Measurements from ENCODE around the gene SRPK2. TPM values are rescaled to one million over a fixed set of nuclear protein-coding genes. Genes with fewer than 3 reads are reported as not detected.
"Not testable (repeated sequence)": the region's sequence is repeated elsewhere in the genome, so short reads cannot be mapped to it uniquely, and the experiment has no call there.

SRPK2 gene
- total and polyA plus RNA-seq, 3 donors from 2014 or later: 181 to 293 (median 226) TPM

DNA sequence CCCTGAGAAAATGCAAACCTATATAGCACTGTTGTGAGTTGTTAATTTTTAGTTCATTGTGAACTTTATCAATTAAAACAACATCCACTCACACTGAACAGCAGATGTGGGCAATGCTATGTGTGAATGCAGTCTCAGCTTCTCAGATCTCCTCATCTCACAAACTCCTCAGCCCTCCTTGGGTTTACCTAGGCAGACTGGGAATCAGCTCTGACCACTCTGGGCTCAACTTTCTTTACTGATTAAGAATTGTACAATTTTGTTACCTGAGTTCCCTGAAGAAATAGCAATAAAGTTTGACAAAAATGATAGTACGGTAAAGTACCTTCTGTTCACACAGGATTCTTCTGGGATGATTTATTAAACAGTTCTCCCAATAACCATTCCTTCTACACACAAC, 124.0 kb downstream of the SRPK2 start:
- H3K9me3 ChIP-seq: no peaks in the 10 kb centered on the region
- no peak overlapping the region for H3K4me3 ChIP-seq
- no peaks in the 10 kb centered on the region for H3K27me3 ChIP-seq
- no peak overlapping the region for H3K27ac ChIP-seq
- WGBS, 2 donors: 72 to 88% methylated on average over 1 of the region's 1 CpG
- intact Hi-C loops (cut with DNase I; ENCODE audit: low total_unique reads): no loop called here
- TF ChIP-seq POLR2A (IDR thresholded peaks at IDR 0.05): no peak
- TF ChIP-seq, protein P1, sequence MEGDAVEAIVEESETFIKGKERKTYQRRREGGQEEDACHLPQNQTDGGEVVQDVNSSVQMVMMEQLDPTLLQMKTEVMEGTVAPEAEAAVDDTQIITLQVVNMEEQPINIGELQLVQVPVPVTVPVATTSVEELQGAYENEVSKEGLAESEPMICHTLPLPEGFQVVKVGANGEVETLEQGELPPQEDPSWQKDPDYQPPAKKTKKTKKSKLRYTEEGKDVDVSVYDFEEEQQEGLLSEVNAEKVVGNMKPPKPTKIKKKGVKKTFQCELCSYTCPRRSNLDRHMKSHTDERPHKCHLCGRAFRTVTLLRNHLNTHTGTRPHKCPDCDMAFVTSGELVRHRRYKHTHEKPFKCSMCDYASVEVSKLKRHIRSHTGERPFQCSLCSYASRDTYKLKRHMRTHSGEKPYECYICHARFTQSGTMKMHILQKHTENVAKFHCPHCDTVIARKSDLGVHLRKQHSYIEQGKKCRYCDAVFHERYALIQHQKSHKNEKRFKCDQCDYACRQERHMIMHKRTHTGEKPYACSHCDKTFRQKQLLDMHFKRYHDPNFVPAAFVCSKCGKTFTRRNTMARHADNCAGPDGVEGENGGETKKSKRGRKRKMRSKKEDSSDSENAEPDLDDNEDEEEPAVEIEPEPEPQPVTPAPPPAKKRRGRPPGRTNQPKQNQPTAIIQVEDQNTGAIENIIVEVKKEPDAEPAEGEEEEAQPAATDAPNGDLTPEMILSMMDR (IDR thresholded peaks at IDR 0.05): no peak
- H3K36me3 ChIP-seq (ENCODE audit: low read depth, missing control alignments): no peaks in the 10 kb centered on the region
- DNase-seq: no peak
- H3K4me1 ChIP-seq: peaks cover 16% of the 10 kb centered on the region

DNA sequence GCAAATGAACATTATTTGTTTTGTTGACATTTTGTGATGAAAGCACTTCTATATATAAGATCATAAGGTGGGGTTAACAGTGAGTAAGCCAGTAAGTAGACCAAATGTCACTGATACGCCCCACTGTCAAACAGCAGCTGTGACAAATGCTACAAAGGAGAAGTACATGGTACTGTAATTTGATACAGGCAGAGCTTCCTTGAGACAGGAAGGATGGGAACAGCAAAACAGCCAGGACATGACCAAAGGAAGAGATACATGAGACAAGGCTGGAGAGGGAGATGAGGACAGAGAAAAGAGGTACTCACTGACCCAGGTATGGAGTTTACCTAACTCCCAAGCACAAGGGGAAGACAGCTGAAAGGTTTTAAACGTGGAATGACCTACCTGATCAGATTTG, 127.0 kb downstream of the SRPK2 start:
- WGBS, 2 donors: 63 to 78% methylated on average over 2 of the region's 2 CpGs
- H3K36me3 ChIP-seq (ENCODE audit: low read depth, missing control alignments): no peaks in the 10 kb centered on the region
- peaks cover 8% of the 10 kb centered on the region for H3K4me1 ChIP-seq
- DNase-seq: no peak
- TF ChIP-seq, protein P1 (IDR thresholded peaks at IDR 0.05): no peak
- no peak for TF ChIP-seq POLR2A (IDR thresholded peaks at IDR 0.05)
- H3K9me3 ChIP-seq: no peaks in the 10 kb centered on the region
- intact Hi-C loops (cut with DNase I; ENCODE audit: low total_unique reads): no loop called here
- H3K27ac ChIP-seq: no peak overlapping the region
- no peaks in the 10 kb centered on the region for H3K27me3 ChIP-seq
- H3K4me3 ChIP-seq: no peak overlapping the region

DNA sequence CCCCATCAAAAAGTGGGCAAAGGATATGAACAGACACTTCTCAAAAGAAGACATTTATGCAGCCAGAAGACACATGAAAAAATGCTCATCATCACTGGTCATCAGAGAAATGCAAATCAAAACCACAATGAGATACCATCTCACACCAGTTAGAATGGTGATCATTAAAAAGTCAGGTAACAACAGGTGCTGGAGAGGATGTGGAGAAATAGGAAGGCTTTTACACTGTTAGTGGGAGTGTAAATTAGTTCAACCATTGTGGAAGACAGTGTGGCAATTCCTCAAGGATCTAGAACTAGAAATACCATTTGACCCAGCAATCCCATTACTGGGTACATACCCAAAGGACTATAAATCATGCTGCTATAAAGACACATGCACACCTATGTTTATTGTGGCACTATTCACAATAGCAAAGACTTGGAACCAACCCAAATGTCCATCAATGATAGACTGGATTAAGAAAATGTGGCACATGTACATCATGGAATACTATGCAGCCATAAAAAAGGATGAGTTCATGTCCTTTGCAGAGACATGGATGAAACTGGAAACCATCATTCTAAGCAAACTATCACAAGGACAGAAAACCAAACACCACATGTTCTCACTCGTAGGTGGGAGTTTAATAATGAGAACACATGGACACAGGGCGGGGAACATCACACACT, 128.4 kb downstream of the SRPK2 start:
- H3K4me1 ChIP-seq: peaks cover 14% of the 10 kb centered on the region
- H3K4me3 ChIP-seq; DNase-seq; intact Hi-C loops (cut with DNase I; ENCODE audit: low total_unique reads); H3K36me3 ChIP-seq (ENCODE audit: low read depth, missing control alignments); H3K27me3 ChIP-seq; H3K9me3 ChIP-seq; H3K27ac ChIP-seq: not testable (repeated sequence)
- WGBS, 2 donors: 94 to 95% methylated on average over 2 of the region's 2 CpGs

DNA sequence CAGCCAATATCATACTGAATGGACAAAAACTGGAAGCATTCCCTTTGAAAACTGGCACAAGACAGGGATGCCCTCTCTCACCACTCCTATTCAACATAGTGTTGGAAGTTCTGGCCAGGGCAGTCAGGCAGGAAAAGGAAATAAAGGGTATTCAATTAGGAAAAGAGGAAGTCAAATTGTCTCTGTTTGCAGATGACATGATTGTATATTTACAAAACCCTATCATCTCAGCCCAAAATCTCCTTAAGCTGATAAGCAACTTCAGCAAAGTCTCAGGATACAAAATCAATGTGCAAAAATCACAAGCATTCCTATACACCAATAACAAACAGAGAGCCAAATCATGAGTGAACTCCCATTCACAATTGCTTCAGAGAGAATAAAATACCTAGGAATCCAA, 129.8 kb downstream of the SRPK2 start:
- intact Hi-C loops (cut with DNase I; ENCODE audit: low total_unique reads); H3K27ac ChIP-seq; H3K4me3 ChIP-seq; H3K27me3 ChIP-seq; H3K36me3 ChIP-seq (ENCODE audit: low read depth, missing control alignments); H3K9me3 ChIP-seq; DNase-seq: not testable (repeated sequence)
- H3K4me1 ChIP-seq: peaks cover 14% of the 10 kb centered on the region

DNA sequence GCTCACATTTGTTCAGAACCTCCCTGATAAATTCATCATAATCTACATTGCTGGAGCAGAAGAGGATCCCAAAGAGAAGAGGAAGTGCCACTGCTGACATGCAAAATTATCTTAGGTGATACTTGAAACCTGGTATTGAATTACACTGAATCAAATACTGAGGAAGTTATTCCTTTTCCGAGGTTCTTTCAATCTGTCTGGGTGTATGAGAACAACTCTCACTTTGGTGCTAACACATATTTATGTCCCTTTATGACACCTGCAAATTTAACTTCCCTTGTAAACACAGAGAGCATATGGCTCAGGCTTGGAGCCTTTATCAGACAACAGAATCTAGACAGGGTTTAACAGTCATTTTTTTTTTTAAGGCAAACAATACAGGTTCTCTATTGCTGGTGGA, 131.4 kb downstream of the SRPK2 start:
- intact Hi-C loops (cut with DNase I; ENCODE audit: low total_unique reads): no loop called here
- Histone ChIP-seq H3K27me3 (no peaks in the 10 kb centered on the region), H3K4me3 (no peak overlapping the region), H3K27ac (no peak overlapping the region), H3K36me3 (ENCODE audit: low read depth, missing control alignments) (no peaks in the 10 kb centered on the region), H3K9me3 (no peaks in the 10 kb centered on the region), H3K4me1 (peaks cover 14% of the 10 kb centered on the region)
- no peak for DNase-seq
- TF ChIP-seq POLR2A (IDR thresholded peaks at IDR 0.05): no peak
- TF ChIP-seq, protein P1 (IDR thresholded peaks at IDR 0.05): no peak
- WGBS, 2 donors: 0 to 9% methylated on average over 1 of the region's 1 CpG

DNA sequence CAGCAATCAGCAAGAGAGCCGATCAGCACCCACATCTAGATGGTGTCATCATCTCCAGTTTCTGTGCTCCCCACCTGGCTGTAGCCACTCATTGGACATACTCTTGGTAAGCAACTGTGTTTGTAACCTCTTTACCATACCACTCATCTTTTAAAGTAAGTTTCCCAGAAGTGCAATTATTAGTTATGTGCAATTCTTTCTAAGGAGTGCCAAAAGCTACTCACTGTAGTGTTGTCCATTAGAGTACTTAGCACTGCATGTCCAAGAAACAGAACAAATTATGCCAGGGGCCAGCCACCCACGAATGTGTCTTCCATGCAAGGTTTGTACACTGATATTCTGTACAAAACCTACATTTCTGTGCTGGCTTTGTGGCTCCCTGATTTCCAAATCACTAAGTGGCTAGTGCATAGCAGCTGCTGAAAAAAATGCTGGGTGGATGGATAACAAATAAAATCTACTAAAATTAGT, 131.9 kb downstream of the SRPK2 start:
- H3K27ac ChIP-seq: no peak overlapping the region
- 38 to 51% methylated on average over 2 of the region's 2 CpGs for WGBS, 2 donors
- no peak for DNase-seq
- H3K9me3 ChIP-seq: no peaks in the 10 kb centered on the region
- TF ChIP-seq, protein P1 (IDR thresholded peaks at IDR 0.05): no peak
- TF ChIP-seq POLR2A (IDR thresholded peaks at IDR 0.05): no peak
- no peaks in the 10 kb centered on the region for H3K36me3 ChIP-seq (ENCODE audit: low read depth, missing control alignments)
- no peak overlapping the region for H3K4me3 ChIP-seq
- intact Hi-C loops (cut with DNase I; ENCODE audit: low total_unique reads): no loop called here
- no peaks in the 10 kb centered on the region for H3K27me3 ChIP-seq
- H3K4me1 ChIP-seq: peaks cover 14% of the 10 kb centered on the region

Data from testis (tissue), 3 donors.